Measurements from ENCODE around the gene PADI2.

Gene PADI2

DNA sequence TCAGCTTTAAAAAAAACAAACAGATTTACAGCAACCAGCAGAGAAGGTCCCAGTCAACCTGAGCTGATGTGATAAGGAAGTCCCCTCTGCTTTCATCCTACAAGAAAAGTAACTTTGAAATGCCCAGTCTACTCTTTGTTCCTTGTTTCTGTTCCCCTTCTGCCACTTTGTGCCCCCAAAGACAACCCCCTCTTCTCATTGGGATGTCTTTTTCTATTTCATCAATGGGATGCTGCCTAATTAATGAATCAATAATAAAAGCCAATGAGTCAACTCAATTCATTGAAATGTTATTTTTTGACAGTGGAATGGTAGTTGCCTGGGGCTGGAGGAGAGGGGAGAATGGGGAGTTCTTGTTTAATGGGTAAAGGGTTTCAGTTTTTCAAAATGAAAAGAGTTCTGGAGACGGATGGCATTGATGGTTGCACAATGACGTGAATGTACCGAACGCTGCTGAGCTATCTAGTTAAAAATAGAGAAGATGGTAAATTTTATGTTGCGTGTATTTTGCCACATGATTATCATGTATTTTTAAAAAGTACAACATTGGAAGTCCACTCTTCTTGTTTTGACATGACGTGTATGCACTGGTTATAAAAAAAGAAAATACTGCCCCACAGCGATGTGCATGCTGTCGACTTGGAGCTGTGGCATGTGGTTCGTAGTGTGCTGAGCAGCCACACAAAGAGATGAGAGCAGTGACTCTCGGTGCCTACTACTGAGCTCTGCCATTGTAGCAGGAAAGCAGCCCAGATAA lies 22.4 kb upstream of the PADI2 start:
- no peak overlapping the region for H3K27ac ChIP-seq
- no peak for DNase-seq (ENCODE audit: low read depth, low spot score)

DNA sequence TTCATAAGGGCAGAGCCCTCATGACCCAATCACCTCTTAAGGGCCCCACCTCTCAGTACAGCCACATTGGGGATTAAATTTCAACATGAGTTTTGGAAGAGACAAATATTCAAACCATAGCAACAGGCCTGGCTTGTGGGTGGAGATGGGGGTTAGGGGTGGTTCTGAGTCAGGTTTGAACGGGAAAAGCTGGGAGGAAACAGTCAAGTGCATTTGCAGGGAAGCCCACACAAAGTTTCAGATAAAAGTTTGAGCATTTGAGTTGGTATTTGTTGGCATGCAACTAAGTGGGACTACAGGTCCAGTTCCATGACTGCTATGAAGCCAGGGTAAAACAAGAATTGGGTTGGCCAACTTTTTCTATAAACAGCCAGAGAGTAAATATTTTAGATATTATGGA lies 21.0 kb upstream of the PADI2 start:
- H3K27ac ChIP-seq, result peak overlapping the region; percentile 67
- no peak for DNase-seq (ENCODE audit: low read depth, low spot score)

DNA sequence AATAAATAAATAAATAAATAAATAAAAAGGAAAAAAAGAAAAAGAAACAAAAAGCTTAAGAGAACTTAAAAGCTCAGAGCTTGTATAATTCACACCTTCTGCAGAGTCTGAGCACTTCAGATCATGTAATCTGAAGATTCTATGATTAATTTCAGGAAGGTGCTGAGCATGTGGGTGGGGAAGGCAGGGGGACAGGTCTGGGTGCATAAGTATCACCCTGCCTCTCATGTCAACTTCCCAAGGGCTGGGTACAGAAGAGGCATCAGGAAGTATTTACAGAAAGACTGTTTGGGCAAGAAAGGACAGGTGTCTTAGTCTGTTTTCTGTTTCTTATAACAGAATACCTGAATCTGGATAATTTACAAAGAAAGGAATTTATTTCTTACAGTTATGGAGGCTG lies 20.4 kb upstream of the PADI2 start:
- H3K27ac ChIP-seq, result peak overlapping the region; percentile 67
- DNase-seq (ENCODE audit: low read depth, low spot score), result peak; percentile 39

DNA sequence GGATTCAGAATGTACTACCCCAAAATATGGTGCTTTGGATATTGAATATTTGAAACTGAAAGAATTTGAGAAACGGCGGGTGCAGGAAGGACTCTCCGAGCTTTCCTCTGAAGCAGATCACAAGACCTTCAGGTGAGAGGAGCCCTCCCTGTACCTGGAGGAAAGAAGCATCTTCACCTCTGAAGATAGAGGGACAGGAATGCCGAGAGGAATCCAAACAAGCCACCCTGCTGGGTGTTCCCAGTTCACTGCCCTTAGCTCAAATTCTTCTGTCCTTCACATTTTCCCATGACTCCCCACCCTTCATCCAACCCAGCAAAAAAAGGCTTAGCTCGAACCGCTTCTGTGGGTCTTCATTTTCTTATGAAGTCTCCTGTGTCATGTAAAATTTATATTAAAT lies 18.2 kb upstream of the PADI2 start:
- no peak for DNase-seq (ENCODE audit: low read depth, low spot score)
- no peak overlapping the region for H3K27ac ChIP-seq

DNA sequence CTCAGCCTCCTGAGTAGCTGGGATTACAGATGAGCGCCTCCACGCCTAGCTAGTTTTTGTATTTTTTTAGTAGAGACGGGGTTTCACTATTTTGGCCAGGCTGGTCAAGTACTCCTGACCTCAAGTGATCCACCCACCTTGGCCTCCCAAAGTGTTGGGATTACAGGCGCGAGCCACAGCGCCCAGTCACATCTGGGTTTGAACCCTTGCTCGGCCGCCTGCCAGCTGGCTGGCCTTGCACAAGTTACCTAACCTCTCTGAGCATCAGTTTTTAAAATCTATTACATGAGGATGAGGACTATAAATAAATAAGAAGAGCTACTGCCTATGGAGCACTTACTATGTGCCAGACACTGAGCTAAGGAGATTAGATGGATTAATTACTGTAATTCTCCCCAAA lies 17.7 kb upstream of the PADI2 start:
- no peak overlapping the region for H3K27ac ChIP-seq
- DNase-seq (ENCODE audit: low read depth, low spot score), result no peak

DNA sequence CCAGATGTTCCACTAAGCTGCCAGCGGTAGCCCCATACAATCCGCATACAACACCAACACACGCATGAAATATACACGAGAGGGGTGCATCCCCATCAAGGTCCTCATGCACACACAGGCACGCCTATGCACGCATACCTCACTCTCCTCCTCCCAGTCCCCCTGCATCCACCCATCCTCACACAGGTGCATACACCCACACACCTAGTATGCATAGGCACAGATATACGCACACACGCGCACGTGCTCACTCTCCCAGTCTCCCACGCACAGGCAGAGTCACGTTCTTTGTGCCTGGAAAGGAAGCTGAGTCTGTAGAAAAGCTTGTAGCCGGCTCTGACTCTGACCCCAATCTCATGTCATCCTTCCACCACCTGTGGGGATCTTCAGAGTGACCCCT lies 16.9 kb upstream of the PADI2 start:
- H3K27ac ChIP-seq, result no peak overlapping the region
- no peak for DNase-seq (ENCODE audit: low read depth, low spot score)

DNA sequence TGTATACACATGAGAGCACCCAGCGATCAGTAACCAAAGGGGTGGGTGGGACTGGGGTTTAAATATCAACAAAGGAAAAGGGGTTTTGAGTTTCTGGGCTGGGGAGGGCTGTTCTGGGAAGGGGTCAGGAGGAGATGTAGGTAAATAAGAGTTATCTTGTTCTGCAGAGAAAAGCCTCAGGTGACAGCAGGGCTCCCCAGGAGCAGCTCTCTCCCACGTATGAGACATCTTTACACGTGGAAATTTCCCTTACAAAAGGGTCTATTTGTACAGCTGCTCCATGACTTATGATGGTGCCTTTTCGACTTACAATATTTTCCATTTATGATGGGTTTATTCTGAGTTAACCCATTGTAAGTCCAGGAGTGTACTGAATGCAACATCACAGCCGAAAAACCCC lies 16.3 kb upstream of the PADI2 start:
- no peak for DNase-seq (ENCODE audit: low read depth, low spot score)

DNA sequence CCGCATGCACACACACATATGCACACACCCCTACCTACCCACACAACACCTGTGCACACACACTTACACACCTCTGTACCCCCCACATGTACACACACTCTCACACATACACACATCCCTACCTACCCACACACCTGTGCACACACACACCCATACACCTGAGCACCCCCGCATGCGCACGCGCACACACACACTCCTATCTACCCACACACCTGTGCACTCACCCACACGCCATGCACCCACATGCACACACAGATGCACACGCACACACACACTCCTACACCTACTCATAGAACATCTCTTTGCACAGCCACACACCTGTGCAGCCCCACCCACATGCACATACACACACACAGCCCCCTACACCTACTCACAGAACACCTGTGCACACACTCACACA lies 15.5 kb upstream of the PADI2 start:
- H3K27ac ChIP-seq, result no peak overlapping the region
- DNase-seq (ENCODE audit: low read depth, low spot score), result no peak

More for the DNA sequence above, 16.3 kb upstream of the PADI2 start:
- H3K27ac ChIP-seq, result no peak overlapping the region

DNA sequence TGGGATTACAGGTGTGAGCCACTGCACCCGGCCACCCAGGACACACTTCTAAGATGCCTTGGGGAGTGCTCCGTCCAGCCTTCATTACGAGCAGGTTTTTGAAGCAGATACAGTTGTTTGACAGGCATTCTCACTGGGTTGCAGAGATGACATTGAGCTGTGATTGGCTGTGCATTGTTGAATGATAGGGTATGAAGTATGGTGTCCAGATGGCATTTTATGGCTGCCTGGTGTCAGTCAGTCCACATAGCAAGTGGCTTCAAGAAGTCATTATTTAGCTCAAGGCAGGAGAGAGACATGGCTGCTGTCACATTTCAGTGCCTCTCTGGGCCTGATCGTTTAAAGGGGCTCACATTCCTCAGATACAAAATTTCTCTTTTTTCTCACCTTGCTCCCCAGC lies 14.8 kb upstream of the PADI2 start:
- DNase-seq (ENCODE audit: low read depth, low spot score), result no peak
- no peak overlapping the region for H3K27ac ChIP-seq

DNA sequence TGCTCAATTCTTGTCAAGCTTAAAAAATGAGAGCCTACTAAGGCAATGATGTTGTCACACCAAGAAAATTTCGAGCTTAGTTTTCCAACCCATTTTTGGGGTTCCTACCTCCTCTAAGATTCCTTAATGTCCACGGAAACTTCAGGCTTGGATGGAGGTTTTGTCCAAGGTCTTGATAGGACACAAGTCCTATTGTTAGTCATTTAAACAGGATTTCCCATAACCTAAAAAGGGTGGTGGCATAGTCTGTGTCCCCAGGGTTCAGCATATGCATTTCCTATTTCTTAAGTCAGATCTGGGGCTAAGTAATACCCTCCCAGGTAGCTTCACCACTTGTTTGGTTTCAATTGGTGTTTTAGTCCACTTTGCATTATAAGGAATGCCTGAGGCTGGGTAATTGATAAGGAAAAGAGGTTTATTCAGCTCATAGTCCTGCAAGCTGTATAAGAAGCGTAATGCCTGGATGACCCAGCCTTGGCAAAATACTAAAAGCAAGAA lies 10.9 kb upstream of the PADI2 start:
- DNase-seq (ENCODE audit: low read depth, low spot score), result no peak
- H3K27ac ChIP-seq, result peak overlapping the region; percentile 97

DNA sequence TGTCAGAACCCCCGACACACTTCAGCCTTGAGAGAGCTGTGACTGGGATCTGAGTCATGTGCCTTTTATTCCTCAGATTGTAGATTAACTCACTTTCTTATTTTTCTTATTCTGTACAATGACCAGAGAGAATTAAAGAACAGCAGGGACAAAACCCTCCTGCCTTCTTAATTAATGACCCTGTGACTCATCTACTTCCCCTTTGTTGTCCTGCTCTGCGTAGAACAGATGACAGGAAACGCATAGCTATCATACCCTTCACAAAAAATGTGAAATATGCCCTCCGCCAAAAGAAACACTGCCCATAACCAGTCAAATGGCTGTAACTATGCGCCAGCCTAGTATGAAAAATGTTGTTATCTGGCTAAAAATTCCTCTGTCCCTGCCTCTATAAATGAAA lies 9.1 kb upstream of the PADI2 start:
- peak; percentile 29 for DNase-seq (ENCODE audit: low read depth, low spot score)
- peak overlapping the region; percentile 97 for H3K27ac ChIP-seq

DNA sequence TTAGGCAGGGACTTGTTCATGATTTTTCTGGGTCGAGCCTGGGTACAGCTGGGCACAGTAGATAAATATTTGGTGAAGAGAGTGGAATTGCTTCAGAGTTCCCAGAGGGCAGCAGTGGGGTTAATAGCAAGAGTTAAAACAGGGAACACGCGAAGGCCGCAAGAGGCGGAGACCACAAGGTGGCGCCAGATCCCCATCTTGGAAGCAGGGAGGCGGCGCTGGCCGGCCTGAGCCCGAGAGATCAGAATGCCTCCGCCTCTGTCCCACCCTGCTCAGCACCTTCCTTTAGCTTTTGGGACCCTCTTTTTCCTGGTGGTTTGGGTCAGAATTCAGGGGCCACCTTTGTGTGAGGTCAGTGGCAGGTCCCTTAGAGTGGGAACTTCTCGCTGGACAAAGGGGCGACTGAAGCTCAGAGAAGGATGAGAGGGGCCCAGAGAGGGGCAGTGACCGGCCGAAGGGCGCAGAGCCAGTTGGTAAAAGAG lies 6.5 kb upstream of the PADI2 start:
- DNase-seq (ENCODE audit: low read depth, low spot score), result no peak
- no peak overlapping the region for H3K27ac ChIP-seq

DNA sequence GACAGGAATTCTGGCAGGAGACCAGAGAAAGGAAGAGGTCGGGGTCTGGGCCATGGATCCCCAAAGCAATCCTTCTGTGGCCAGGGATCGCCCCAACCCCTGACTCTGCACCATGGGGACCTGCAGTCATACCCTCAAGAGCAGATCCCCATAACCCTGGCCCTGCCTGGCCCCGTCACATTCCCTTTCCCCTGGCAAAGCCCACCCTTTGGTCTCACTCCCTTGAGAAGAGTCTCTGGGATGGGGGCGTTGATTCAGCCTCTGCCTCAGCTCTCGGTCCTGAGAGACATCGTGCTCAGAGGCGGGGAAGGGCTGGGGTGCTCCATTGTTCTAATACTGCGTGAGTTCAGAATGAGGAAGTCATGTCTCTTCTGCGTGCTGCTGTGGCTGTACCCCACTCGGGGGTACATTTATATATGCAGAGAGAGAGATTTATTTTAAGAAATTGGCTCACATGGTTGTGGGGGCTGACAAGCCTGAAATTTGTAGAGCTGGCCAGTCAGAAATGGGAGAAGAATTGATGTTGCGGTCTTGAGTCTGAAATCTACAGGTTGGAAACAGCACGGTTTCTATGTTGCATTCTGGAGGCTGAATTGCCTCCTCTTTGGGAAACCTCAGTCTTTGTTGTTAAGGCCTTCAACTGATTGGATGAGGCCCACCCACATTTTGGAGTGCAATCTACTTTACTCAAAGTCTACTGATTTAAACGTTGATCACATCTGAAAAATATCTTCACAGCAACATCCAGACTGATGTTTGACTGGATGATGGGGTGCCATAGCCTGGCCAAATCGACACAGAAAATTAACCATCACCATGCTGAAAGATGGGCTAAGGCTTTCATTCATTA lies 4.2 kb upstream of the PADI2 start:
- no peak for DNase-seq (ENCODE audit: low read depth, low spot score)

DNA sequence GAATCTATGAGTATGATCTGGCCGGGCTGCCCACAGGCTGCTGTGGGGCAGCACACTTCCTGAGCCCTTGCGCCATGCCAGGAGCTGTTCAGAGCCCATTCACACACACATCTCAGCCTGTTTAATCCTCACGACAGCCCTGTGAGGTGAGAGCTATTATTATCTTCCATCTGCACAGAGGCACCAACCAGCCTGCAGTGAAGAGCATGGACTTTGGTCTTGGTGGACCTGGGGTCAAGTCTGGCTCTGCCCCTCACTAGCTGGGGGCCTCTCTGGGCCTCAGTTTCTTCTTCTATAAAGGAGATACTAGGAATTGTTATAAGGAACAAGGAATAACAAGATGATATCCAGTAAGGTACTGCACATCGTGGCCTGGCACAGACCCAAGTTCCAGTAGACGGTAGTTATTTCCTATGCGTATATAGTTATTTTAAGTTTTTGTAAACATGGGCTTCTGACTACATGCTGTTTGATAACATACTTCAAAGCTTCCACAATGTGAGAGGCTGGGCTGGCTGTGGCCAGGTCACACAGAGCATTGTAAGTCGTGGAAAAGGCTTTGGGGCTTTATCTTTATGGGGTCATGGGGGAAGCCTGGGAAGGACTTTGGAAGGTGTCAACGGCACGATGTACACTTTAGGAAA lies 3.4 kb upstream of the PADI2 start:
- no peak for DNase-seq (ENCODE audit: low read depth, low spot score)
- no peak overlapping the region for H3K27ac ChIP-seq

More for the DNA sequence above, 4.2 kb upstream of the PADI2 start:
- H3K27ac ChIP-seq, result no peak overlapping the region

DNA sequence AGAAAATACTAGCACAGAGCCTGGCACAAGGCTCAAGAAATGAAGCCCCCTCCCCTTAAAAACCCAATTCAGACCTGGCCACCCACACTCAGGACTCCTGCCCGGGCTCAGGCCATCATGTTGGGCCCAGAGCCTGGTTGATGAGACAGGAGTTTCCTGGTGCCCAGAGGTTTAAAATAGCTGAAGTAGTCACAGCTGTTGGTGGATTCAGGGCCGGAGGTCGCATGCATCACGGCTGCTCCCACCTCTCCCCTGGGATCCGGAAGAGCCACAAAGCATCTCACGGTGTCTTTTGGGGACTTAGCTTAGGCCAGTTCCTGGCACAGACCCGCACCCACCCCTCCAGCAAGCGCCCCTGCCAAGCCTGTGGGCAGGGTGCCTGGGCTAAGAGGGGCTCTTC lies 2.6 kb upstream of the PADI2 start:
- H3K27ac ChIP-seq, result no peak overlapping the region
- no peak for DNase-seq (ENCODE audit: low read depth, low spot score)

DNA sequence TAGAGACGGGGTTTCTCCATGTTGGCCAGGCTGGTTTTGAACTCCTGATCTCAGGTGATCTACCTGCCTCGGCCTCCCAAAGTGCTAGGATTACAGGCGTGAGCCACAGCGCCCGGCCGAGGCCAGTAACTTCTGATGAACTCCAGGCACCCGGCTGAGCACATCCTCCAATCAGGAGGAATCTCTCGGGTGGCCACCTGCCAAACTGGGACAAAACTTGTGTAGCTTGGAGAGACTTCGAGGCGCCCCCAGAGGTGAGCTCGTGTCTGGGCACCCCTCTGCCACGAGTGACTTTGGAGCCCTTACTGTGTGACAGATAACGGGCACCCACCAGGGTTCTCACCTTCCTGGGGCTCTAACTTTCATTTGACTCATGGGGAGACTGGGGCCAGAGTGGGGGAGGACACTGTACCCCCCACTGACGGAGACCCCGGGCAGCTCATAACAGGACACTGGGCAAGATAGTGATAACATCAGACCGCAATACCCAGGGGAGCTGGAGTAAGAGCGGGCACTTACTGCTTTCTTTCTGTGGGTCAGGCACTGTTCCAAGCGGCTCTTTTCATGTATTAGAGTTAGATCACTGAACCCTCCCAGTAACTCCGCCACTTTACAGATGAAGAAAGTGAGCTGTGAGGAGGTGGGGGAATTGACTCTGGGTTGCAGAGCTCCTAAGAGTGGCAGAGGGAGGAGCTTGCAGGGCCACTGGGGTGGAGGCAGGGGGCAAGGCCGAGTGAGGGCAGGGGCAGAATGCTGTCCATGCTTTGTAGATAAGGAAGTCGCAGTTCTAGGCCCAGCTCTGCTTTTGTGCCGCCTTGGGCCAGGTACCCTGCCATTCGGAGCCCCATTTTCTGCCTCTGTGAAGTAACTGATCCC lies 1.9 kb upstream of the PADI2 start:
- DNase-seq (ENCODE audit: low read depth, low spot score), result no peak
- no peak overlapping the region for H3K27ac ChIP-seq

DNA sequence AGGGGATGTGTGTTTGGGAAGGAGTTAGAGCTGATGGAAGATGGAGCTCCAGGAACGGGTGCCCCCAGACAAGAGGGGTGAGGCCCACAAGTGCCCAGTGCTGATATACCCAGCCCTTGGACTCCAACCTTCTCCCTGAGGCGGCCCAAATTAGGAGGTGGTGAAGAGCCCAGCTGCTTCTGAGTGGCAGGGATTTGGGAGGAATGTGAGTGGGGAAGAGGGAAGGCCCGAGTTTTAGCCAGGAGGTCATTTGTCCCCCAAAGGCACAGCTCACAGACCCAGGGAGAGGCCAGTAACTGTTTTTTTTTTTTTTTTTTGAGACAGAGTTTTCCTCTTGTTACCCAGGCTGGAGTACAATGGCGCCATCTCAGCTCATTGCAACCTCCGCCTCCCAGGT lies 1.2 kb upstream of the PADI2 start:
- H3K27ac ChIP-seq, result no peak overlapping the region
- DNase-seq (ENCODE audit: low read depth, low spot score), result no peak

DNA sequence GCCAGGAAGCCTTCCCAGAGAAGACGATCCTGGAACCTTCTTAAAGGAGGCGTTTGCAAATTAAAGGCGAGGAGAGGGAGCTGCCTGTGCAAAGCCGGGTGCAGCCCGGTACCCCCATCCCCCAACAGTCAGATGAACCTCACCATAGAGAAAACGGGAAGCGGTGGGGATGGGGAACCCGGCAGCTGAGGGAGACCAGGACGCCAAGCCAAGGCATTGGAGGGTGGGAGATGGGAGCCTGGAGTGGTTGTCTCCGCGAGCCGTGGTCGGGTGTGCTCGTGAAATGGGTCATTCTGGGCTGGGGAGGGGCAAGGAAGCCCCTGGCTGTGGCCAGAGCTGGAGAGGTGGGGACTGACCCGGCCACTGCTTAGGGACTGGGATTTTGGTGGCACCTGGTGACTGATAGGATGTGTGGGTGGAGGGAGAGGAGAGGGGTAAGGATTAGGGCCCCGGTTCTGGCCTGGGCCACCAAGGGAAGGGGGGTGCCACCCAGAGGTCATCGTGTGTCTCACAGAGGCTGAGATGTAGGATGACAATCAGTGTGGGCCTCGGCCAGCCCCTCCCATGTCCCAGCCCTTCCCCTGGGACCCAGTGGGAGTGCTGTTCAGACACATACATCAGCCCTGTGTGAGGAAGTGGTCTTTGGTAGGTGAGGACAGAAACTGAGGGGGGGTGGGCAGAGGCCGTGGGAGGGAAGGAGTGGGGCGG lies 676 bp upstream of the PADI2 start:
- no peak for DNase-seq (ENCODE audit: low read depth, low spot score)
- H3K27ac ChIP-seq, result no peak overlapping the region

DNA sequence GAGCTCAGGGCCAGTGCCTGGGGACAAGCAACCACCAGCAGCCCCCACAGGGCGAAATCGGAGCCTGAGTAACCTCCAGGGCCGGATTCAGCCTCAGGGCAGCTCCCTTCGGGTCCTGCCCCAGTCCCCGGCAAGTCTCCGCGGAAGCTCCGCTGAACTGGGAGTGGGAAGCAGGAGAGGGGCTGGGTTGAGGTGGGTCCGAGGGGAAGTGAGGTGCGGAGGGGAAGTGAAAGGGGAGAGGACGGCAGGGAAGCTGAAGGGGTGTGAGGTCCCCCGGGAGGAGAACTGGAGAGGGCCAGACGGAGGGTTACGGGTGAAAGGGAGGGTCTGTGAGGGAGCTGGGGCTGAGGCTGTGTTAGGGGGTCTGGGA lies 560 bp downstream of the PADI2 start:
- no peak for DNase-seq (ENCODE audit: low read depth, low spot score)
- no peak overlapping the region for H3K27ac ChIP-seq
